SK-N-SH treated with all-trans-retinoic acid at 6 μM for 48 hours (cell line): Measurements from ENCODE around the gene LMO7.

ENCODE experiments used
- BACH2 ChIP-seq: fragments of 250-450 bp; sonication (Bioruptor Pico); IDR thresholded peaks from 2 replicates; pipeline ENCODE4 v1.9.0; 2021; ENCODE audit warnings: mild to moderate bottlenecking, borderline replicate concordance
- GLIS3 ChIP-seq: fragments of 250-450 bp; sonication (Bioruptor Pico); IDR thresholded peaks from 2 replicates; pipeline ENCODE4 v1.5.0; 2020; ENCODE audit warnings: mild to moderate bottlenecking, moderate library complexity
- ISL1 ChIP-seq: fragments of 250-450 bp; sonication (Bioruptor Pico); IDR thresholded peaks from 2 replicates; pipeline ENCODE4 v2.1.2; 2022; ENCODE audit warnings: mild to moderate bottlenecking, moderate library complexity
- PATZ1 ChIP-seq: fragments of 250-450 bp; sonication (Bioruptor Pico); IDR thresholded peaks from 2 replicates; pipeline ENCODE4 v1.8.0; 2020; ENCODE audit warnings: mild to moderate bottlenecking, moderate library complexity, borderline replicate concordance
- SNAI2 ChIP-seq: fragments of 250-450 bp; sonication (Bioruptor Pico); IDR thresholded peaks from 2 replicates; pipeline ENCODE4 v1.5.0; 2020; ENCODE audit warnings: mild to moderate bottlenecking, moderate library complexity
- ZFP30 ChIP-seq: fragments of 450-650 bp; formaldehyde crosslinking; IDR thresholded peaks from 2 replicates; pipeline ENCODE4 v1.5.0; 2022; ENCODE audit warnings: mild to moderate bottlenecking, moderate library complexity

GRCh38 chr13:75838366-75839005 is 202.4 kb downstream of the LMO7 start:
- no peak for TF ChIP-seq ZFP30 (CRISPR knock-in tag)
- no peak for TF ChIP-seq GLIS3 (CRISPR knock-in tag)
- TF ChIP-seq ISL1 (CRISPR knock-in tag), result no peak
- TF ChIP-seq SNAI2 (CRISPR knock-in tag), result no peak
- TF ChIP-seq BACH2 (CRISPR knock-in tag), result no peak
- no peak for TF ChIP-seq PATZ1 (CRISPR knock-in tag)
